H1 (cell line): ENCODE measurements around the gene SLC25A38. TPM values are rescaled to one million over a fixed set of nuclear protein-coding genes. Genes with fewer than 3 reads are reported as not detected.

Source experiments
- CTCF ChIA-PET: fragments of 300-600 bp; sonication (Branson Sonifier 250); formaldehyde crosslinking; loops from one replicate; lab custom pipeline; 2021; ENCODE audit not compliant: partially characterized antibody; lab: Charles Lee
- POLR2A ChIA-PET: fragments of 300-600 bp; sonication (Branson Sonifier 250); formaldehyde crosslinking; loops from one replicate; lab custom pipeline; 2021; ENCODE audit warnings: inconsistent platforms; ENCODE audit not compliant: partially characterized antibody; lab: Charles Lee
- DNase-seq, 2 experiments: peaks; one replicate each; pipeline versions ENCODE4 v3.0.0 to v3.0.0-alpha.2; 2010 to 2022; ENCODE audit warnings: low spot score in 2 of 2, low read depth in 1 of 2, mixed read lengths in 1 of 2
- FAIRE-seq: peaks from 2 replicates; lab custom pipeline; 2011; peaks lifted over from hg19 to GRCh38; lab: Jason Lieb, UNC
- H2AFZ ChIP-seq: 2 replicates; pipeline ENCODE4 v1.8.1; 2012; ENCODE audit warnings: low read length, inconsistent platforms
- H2AK5ac ChIP-seq: 2 replicates; pipeline ENCODE4 v1.6.1; 2013; ENCODE audit warnings: low read depth, low read length
- H2BK120ac ChIP-seq: replicated peaks from 2 replicates; pipeline ENCODE3; 2013; ENCODE audit warnings: low read depth, low read length, inconsistent platforms
- H2BK12ac ChIP-seq: 2 replicates; pipeline ENCODE4 v1.6.1; 2013; ENCODE audit warnings: low read depth, low read length
- H2BK15ac ChIP-seq: 2 replicates; pipeline ENCODE4 v1.6.1; 2013; ENCODE audit warnings: low read length
- H2BK20ac ChIP-seq: 2 replicates; pipeline ENCODE4 v1.6.1; 2013; ENCODE audit warnings: low read length
- H2BK5ac ChIP-seq: 2 replicates; pipeline ENCODE4 v1.6.1; 2013; ENCODE audit warnings: low read depth, low read length
- H3K14ac ChIP-seq: 2 replicates; pipeline ENCODE4 v1.6.1; 2013; ENCODE audit warnings: inconsistent platforms; ENCODE audit not compliant: insufficient read length
- H3K18ac ChIP-seq: 2 replicates; pipeline ENCODE4 v1.6.1; 2013; ENCODE audit warnings: low read length; ENCODE audit errors: extremely low read depth
- H3K23ac ChIP-seq: 2 replicates; pipeline ENCODE4 v1.6.1; 2013; ENCODE audit warnings: inconsistent platforms; ENCODE audit not compliant: insufficient read length
- H3K23me2 ChIP-seq: 2 replicates; pipeline ENCODE4 v1.6.1; 2013; ENCODE audit warnings: low read depth, low read length
- H3K27ac ChIP-seq: 2 replicates; pipeline ENCODE4 v1.6.1; 2011; ENCODE audit warnings: low read depth, low read length, inconsistent platforms
- H3K27me3 ChIP-seq, 4 experiments: replicated peaks in 1 of 4; 1 replicate in 1 of 4; 2 replicates in 3 of 4; pipeline versions ENCODE4 v1.6.1 to v1.8.1; 2011 to 2013; ENCODE audit warnings: low read length in 3 of 4, mild to moderate bottlenecking in 3 of 4, inconsistent platforms in 2 of 4, mixed read lengths in 2 of 4, moderate library complexity in 1 of 4; ENCODE audit not compliant: control insufficient read depth in 3 of 4, insufficient read depth in 3 of 4; ENCODE audit errors: extremely low read depth in 1 of 4
- H3K36me3 ChIP-seq, 4 experiments: 2 replicates each; pipeline versions ENCODE4 v1.6.1 to v1.8.1; 2011 to 2013; ENCODE audit warnings: mild to moderate bottlenecking in 4 of 4, low read length in 3 of 4, moderate library complexity in 2 of 4, control low read depth in 1 of 4, inconsistent platforms in 1 of 4; ENCODE audit not compliant: insufficient read depth in 4 of 4, control insufficient read depth in 2 of 4
- H3K4ac ChIP-seq: replicated peaks from 2 replicates; pipeline ENCODE3; 2013; ENCODE audit warnings: low read length, low read depth, mixed read lengths, inconsistent platforms; ENCODE audit not compliant: insufficient read length
- H3K4me1 ChIP-seq, 4 experiments: replicated peaks in 1 of 4; 1 replicate in 1 of 4; 2 replicates in 3 of 4; pipeline versions ENCODE4 v1.6.1 to v1.8.1; 2011 to 2013; ENCODE audit warnings: low read length in 3 of 4, inconsistent platforms in 2 of 4, mixed read lengths in 1 of 4; ENCODE audit not compliant: insufficient read depth in 4 of 4, control insufficient read depth in 3 of 4
- H3K4me2 ChIP-seq, 2 experiments: 2 replicates each; pipeline versions ENCODE4 v1.6.1 to v1.8.1; 2011 to 2013; ENCODE audit warnings: low read depth in 2 of 2, low read length in 2 of 2, control low read depth in 1 of 2, inconsistent platforms in 1 of 2, mild to moderate bottlenecking in 1 of 2; ENCODE audit not compliant: insufficient read depth in 1 of 2
- H3K4me3 ChIP-seq, 4 experiments: fragments of 200-600, 300-600 bp in 1 of 4; sonication (generic), shearing (Covaris generic), sonication (Bioruptor Twin) in 1 of 4; 2 replicates each; pipeline versions ENCODE4 v1.5.1 to v1.8.1; 2011 to 2016; ENCODE audit warnings: low read length in 4 of 4, low read depth in 3 of 4, control low read depth in 2 of 4, inconsistent platforms in 2 of 4, mild to moderate bottlenecking in 2 of 4, mixed read lengths in 1 of 4, moderate library complexity in 1 of 4; ENCODE audit not compliant: insufficient read depth in 2 of 4; ENCODE audit errors: extremely low read depth in 1 of 4
- H3K56ac ChIP-seq: replicated peaks from 2 replicates; pipeline ENCODE3; 2013; ENCODE audit warnings: low read depth, mild to moderate bottlenecking, mixed read lengths, low read length, inconsistent platforms; ENCODE audit not compliant: insufficient read length
- H3K79me1 ChIP-seq: 2 replicates; pipeline ENCODE4 v1.6.1; 2013; ENCODE audit warnings: low read depth, low read length, control low read depth
- H3K79me2 ChIP-seq, 2 experiments: 2 replicates each; pipeline versions ENCODE4 v1.6.1 to v1.8.1; 2012 to 2013; ENCODE audit warnings: low read length in 2 of 2, mild to moderate bottlenecking in 2 of 2, inconsistent platforms in 1 of 2; ENCODE audit not compliant: insufficient read depth in 2 of 2, control insufficient read depth in 1 of 2
- H3K9ac ChIP-seq, 4 experiments: replicated peaks in 1 of 4; 1 replicate in 1 of 4; 2 replicates in 3 of 4; pipeline versions ENCODE4 v1.6.1 to v1.8.1; 2011 to 2013; ENCODE audit warnings: low read depth in 3 of 4, low read length in 3 of 4, control low read depth in 2 of 4, mild to moderate bottlenecking in 2 of 4, moderate library complexity in 2 of 4, inconsistent platforms in 1 of 4; ENCODE audit errors: extremely low read depth in 1 of 4
- H3K9me3 ChIP-seq, 2 experiments: 2 replicates each; pipeline versions ENCODE4 v1.6.1 to v1.8.1; 2012 to 2013; ENCODE audit warnings: mild to moderate bottlenecking in 2 of 2, moderate library complexity in 2 of 2, control low read depth in 1 of 2, inconsistent platforms in 1 of 2, low read depth in 1 of 2, low read length in 1 of 2, mixed read lengths in 1 of 2; ENCODE audit not compliant: insufficient read depth in 2 of 2
- H4K20me1 ChIP-seq, 2 experiments: replicated peaks in 1 of 2; 2 replicates each; pipeline versions ENCODE3 to v1.8.1; 2011 to 2013; ENCODE audit warnings: inconsistent platforms in 2 of 2, low read length in 2 of 2, mild to moderate bottlenecking in 1 of 2; ENCODE audit not compliant: insufficient read depth in 2 of 2, control insufficient read depth in 1 of 2
- H4K5ac ChIP-seq: 2 replicates; pipeline ENCODE4 v1.6.1; 2013; ENCODE audit warnings: low read length, low read depth, mixed read lengths, inconsistent platforms; ENCODE audit not compliant: insufficient read length
- H4K8ac ChIP-seq: 2 replicates; pipeline ENCODE4 v1.8.0; 2013; ENCODE audit warnings: mild to moderate bottlenecking, moderate library complexity, low read length, inconsistent platforms; ENCODE audit not compliant: insufficient read depth; ENCODE audit errors: extremely low read depth
- H4K91ac ChIP-seq: replicated peaks from 2 replicates; pipeline ENCODE3; 2013; ENCODE audit warnings: low read length, mixed read lengths, inconsistent platforms; ENCODE audit not compliant: insufficient read length
- BCL11A ChIP-seq, 2 experiments: IDR thresholded peaks; one replicate each; pipeline ENCODE4 v1.6.1; 2011; ENCODE audit warnings: low read depth in 2 of 2, low read length in 2 of 2, mild to moderate bottlenecking in 2 of 2
- BRCA1 ChIP-seq: IDR thresholded peaks from 2 replicates; pipeline ENCODE4 v1.6.1; 2012; ENCODE audit warnings: low read depth, low read length, improper control_type of control experiment
- CEBPB ChIP-seq: IDR thresholded peaks from 2 replicates; pipeline ENCODE4 v1.6.1; 2012; ENCODE audit warnings: low read depth, low read length
- CREB1 ChIP-seq: IDR thresholded peaks from 2 replicates; pipeline ENCODE4 v1.6.1; 2012; ENCODE audit warnings: inconsistent platforms
- EZH2 ChIP-seq: fragments of 200-600 bp; sonication (generic); IDR thresholded peaks from 2 replicates; pipeline ENCODE4 v1.7.1; 2012; ENCODE audit warnings: low read depth, mild to moderate bottlenecking, moderate library complexity, low read length, inconsistent platforms; ENCODE audit not compliant: severe bottlenecking
- GTF2F1 ChIP-seq: IDR thresholded peaks from 2 replicates; pipeline ENCODE4 v1.6.1; 2012; ENCODE audit warnings: low read depth, low read length, improper control_type of control experiment, borderline replicate concordance
- HDAC2 ChIP-seq, 2 experiments: fragments of 300-600 bp in 1 of 2; sonication (generic) in 1 of 2; IDR thresholded peaks; 2 replicates each; pipeline ENCODE4 v1.6.1; 2011 to 2012; ENCODE audit warnings: low read depth in 2 of 2, low read length in 2 of 2, mild to moderate bottlenecking in 2 of 2, moderate library complexity in 2 of 2, borderline replicate concordance in 1 of 2, inconsistent platforms in 1 of 2
- HDAC6 ChIP-seq: IDR thresholded peaks from one replicate; pipeline ENCODE4 v1.7.1; 2012; ENCODE audit warnings: low read depth, mild to moderate bottlenecking, inconsistent platforms, low read length, moderate library complexity
- JUN ChIP-seq: IDR thresholded peaks from 2 replicates; pipeline ENCODE4 v1.6.1; 2011; ENCODE audit warnings: low read depth, mild to moderate bottlenecking, improper control_type of control experiment, low read length
- SRF ChIP-seq: IDR thresholded peaks from 2 replicates; pipeline ENCODE4 v1.6.1; 2011; ENCODE audit warnings: mild to moderate bottlenecking, low read depth, low read length, moderate library complexity
- SUZ12 ChIP-seq: fragments of 200-600 bp; sonication (generic); IDR thresholded peaks from 2 replicates; pipeline ENCODE4 v1.6.1; 2012; ENCODE audit warnings: mild to moderate bottlenecking, inconsistent platforms, low read length, moderate library complexity, mixed read lengths
- TAF1 ChIP-seq: IDR thresholded peaks from 2 replicates; pipeline ENCODE4 v1.6.1; 2011; ENCODE audit warnings: mild to moderate bottlenecking, low read depth, low read length
- TAF7 ChIP-seq: optimal IDR thresholded peaks from 2 replicates; pipeline ENCODE3; 2011; ENCODE audit warnings: low read depth, mild to moderate bottlenecking, inconsistent platforms, low read length, moderate library complexity, borderline replicate concordance
- TEAD4 ChIP-seq: IDR thresholded peaks from 2 replicates; pipeline ENCODE4 v1.6.1; 2012; ENCODE audit warnings: low read depth, low read length, inconsistent platforms, mixed read lengths
- YY1 ChIP-seq: IDR thresholded peaks from 2 replicates; pipeline ENCODE4 v1.6.1; 2011; ENCODE audit warnings: low read depth, mild to moderate bottlenecking, low read length
- ZNF274 ChIP-seq: IDR thresholded peaks from 2 replicates; pipeline ENCODE4 v1.7.0; 2012; ENCODE audit warnings: low read length, borderline replicate concordance; ENCODE audit errors: extremely low read depth
- WGBS, 2 experiments: shearing (Covaris generic) in 1 of 2; methylation state at CpG; one replicate each; pipeline versions ENCODE4 v1.1.6 to v1.1.7; 2013 to 2015; ENCODE audit warnings: low lambda C conversion rate in 2 of 2, mixed read lengths in 2 of 2, inconsistent platforms in 1 of 2, low coverage in 1 of 2, missing lambda C conversion rate in 1 of 2; ENCODE audit not compliant: insufficient replicate concordance in 2 of 2, insufficient coverage in 1 of 2, insufficient read length in 1 of 2; ENCODE audit errors: extremely low coverage in 1 of 2, missing lambda C conversion rate in 1 of 2; 5-methylcytosine and 5-hydroxymethylcytosine counted together
- polyA plus RNA-seq, 7 experiments: library from polyadenylated mRNA; depleted of rRNA in 3 of 7; stranded (reverse) in 5 of 7; unstranded in 2 of 7; fragments of >200 nt in 5 of 7; fragments of 200-250 nt in 2 of 7; gene quantifications; 1 replicate in 5 of 7; 2 replicates in 1 of 7; 4 replicates in 1 of 7; pipeline versions ENCODE4 v1.2.1 to v1.2.3, GENCODE V29; 2011 to 2013; ENCODE audit warnings: missing spikeins in 2 of 7, mixed read lengths in 2 of 7
- total RNA-seq: library from RNA; stranded (reverse); fragmentation: NEBNext Ultra II Directional; extraction: Animal tissue kit (Norgen Biotek cat#: 25700); gene quantifications from 2 replicates; pipeline ENCODE4 v1.2.1, GENCODE V29; 2021

SLC25A38 gene
- total and polyA plus RNA-seq, 2 of the 8 experiments (the other 6 are each of a cell fraction or from before 2014, with no cell fraction given): 41.2 to 45.8 TPM

DNA sequence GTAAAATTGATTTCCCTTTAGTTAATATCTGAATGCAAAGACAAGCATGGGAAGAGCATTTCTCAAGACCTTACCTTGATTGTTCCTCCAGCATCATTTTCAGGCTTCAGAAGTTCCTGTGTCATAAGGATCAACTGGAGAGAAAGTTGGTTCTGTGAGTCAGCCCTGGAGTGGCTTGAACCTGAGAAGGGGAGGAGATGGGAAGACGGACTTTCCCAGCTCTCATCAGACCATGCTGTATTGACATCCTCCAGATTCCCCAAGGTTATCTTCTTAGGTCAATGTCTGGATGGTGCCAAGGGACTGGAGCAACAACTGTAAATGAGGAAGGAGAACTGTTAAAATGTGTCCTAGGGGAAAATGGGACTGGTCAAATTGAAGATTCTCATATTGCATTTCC, 44.3 kb downstream of the SLC25A38 start:
- Histone ChIP-seq H3K23ac (no peak overlapping the region), H3K4me2 (no peak overlapping the region), H2AK5ac (no peak overlapping the region), H4K8ac (no peak overlapping the region), H3K9me3 (no peaks in the 10 kb centered on the region), H2BK120ac (no peak overlapping the region), H2BK15ac (no peak overlapping the region), H3K79me1 (no peaks in the 10 kb centered on the region), H2AFZ (no peak overlapping the region), H3K23me2 (no peaks in the 10 kb centered on the region), H3K56ac (no peak overlapping the region), H3K79me2 (no peaks in the 10 kb centered on the region), H3K36me3 (no peaks in the 10 kb centered on the region), H4K20me1 (no peaks in the 10 kb centered on the region), H3K9ac (no peak overlapping the region), H3K27ac (no peak overlapping the region), H3K18ac (no peak overlapping the region), H2BK5ac (no peak overlapping the region), H3K4ac (no peak overlapping the region), H3K14ac (no peak overlapping the region), H3K4me1 (no peaks in the 10 kb centered on the region), H4K91ac (no peak overlapping the region), H2BK12ac (no peak overlapping the region), H4K5ac (no peak overlapping the region), H3K4me3 (no peak overlapping the region), H2BK20ac (no peak overlapping the region), H3K27me3 (no peaks in the 10 kb centered on the region)
- no peak for TF ChIP-seq TEAD4
- TF ChIP-seq BCL11A (IDR thresholded peaks at IDR 0.05; ENCODE audit: low read depth in 2 of 2, low read length in 2 of 2): no peak
- no peak for TF ChIP-seq HDAC6
- no peak for TF ChIP-seq CREB1
- no peak for TF ChIP-seq HDAC2 (IDR thresholded peaks at IDR 0.05; ENCODE audit: borderline replicate concordance in 1 of 2, low read depth in 2 of 2, low read length in 2 of 2)
- TF ChIP-seq CEBPB: no peak
- no peak for TF ChIP-seq JUN
- no peak for TF ChIP-seq GTF2F1
- no peak for TF ChIP-seq SRF
- TF ChIP-seq ZNF274: no peak
- TF ChIP-seq TAF1: no peak
- no peak for TF ChIP-seq YY1
- TF ChIP-seq EZH2: no peak
- no peak for TF ChIP-seq TAF7
- no peak for TF ChIP-seq SUZ12
- TF ChIP-seq BRCA1: no peak
- no peak for FAIRE-seq
- WGBS, 2 experiments: 77% methylated on average over 1 of the region's 1 CpG; no CpG with 5 or more reads in 1 of the 2 experiments
- POLR2A ChIA-PET: interaction anchor here (1.4 to 13.1 kb wide), 2 partner anchors 13 to 21 kb away, joined by 4 to 141 read pairs; partner anchors contain the start of gene RPSA
- no peak for DNase-seq
- CTCF ChIA-PET: interaction anchor here (1.0 to 8.1 kb wide), 6 partner anchors 10 to 71 kb away, joined by 3 to 36 read pairs (median 4); no protein-coding TSS in a partner anchor
